Stimulated activated naive B cell treated with anti-CD40 and anti-IgM and Interleukin-4, amounts not matched to agents 10 μg/mL and 1 μg/mL and 100 μg/mL, for 72 hours (primary cell): ENCODE measurements around the gene KCNQ1.
A peak's percentile ranks its signal among the peaks of the same experiment; 100 is the strongest.

Experiments used
- ATAC-seq, 2 donors: fragments of 150-1000 bp; cut with Tn5 transposase; replicated peaks; 2 replicates each; pipeline ENCODE4 v1.10.0; 2021; ENCODE audit warnings: moderate library complexity in 1 of 2
- DNase-seq: peaks from one replicate; pipeline ENCODE4 v3.0.0; 2021
- H3K27ac Mint-ChIP-seq: one replicate; pipeline ENCODE4 v1.8.0; 2022; ENCODE audit warnings: mild to moderate bottlenecking, mixed read lengths
- H3K27me3 Mint-ChIP-seq, 2 donors: one replicate each; pipeline ENCODE4 v1.8.0; 2022; ENCODE audit warnings: mixed read lengths in 2 of 2
- H3K36me3 Mint-ChIP-seq, 2 donors: one replicate each; pipeline ENCODE4 v1.8.0; 2022; ENCODE audit warnings: mixed read lengths in 2 of 2, mild to moderate bottlenecking in 1 of 2
- H3K4me1 Mint-ChIP-seq, 2 donors: one replicate each; pipeline ENCODE4 v1.8.0; 2022; ENCODE audit warnings: mixed read lengths in 2 of 2, mild to moderate bottlenecking in 1 of 2
- H3K4me3 Mint-ChIP-seq, 2 donors: one replicate each; pipeline ENCODE4 v1.8.0; 2022; ENCODE audit warnings: mild to moderate bottlenecking in 2 of 2, mixed read lengths in 2 of 2, moderate library complexity in 1 of 2
- H3K9me3 Mint-ChIP-seq, 2 donors: one replicate each; pipeline ENCODE4 v1.8.0; 2022; ENCODE audit warnings: mixed read lengths in 2 of 2, mild to moderate bottlenecking in 1 of 2

Gene KCNQ1

GRCh38 chr11:2415601-2416380, 29.0 kb upstream of the KCNQ1 start:
- no peaks in the 10 kb centered on the region for H3K9me3 Mint-ChIP-seq
- ATAC-seq (no peak), DNase-seq (no peak)
- H3K27ac Mint-ChIP-seq = no peak overlapping the region
- no peaks in the 10 kb centered on the region for H3K36me3 Mint-ChIP-seq
- peaks cover 0 to 6% of the 10 kb centered on the region in 2 donors for H3K27me3 Mint-ChIP-seq
- H3K4me1 Mint-ChIP-seq = peaks cover 2 to 10% of the 10 kb centered on the region in 2 donors
- H3K4me3 Mint-ChIP-seq = no peak overlapping the region

- Mint-ChIP-seq H3K9me3 (no peaks in the 10 kb centered on the region), H3K4me3 (no peak overlapping the region), H3K36me3 (no peaks in the 10 kb centered on the region), H3K4me1 (peaks cover 2 to 11% of the 10 kb centered on the region in 2 donors), H3K27ac (no peak overlapping the region), H3K27me3 (peaks cover 0 to 4% of the 10 kb centered on the region in 2 donors)
- no peak for ATAC-seq
- no peak for DNase-seq
Observed at GRCh38 chr11:2416765-2417164, 28.0 kb upstream of the KCNQ1 start.

DNA sequence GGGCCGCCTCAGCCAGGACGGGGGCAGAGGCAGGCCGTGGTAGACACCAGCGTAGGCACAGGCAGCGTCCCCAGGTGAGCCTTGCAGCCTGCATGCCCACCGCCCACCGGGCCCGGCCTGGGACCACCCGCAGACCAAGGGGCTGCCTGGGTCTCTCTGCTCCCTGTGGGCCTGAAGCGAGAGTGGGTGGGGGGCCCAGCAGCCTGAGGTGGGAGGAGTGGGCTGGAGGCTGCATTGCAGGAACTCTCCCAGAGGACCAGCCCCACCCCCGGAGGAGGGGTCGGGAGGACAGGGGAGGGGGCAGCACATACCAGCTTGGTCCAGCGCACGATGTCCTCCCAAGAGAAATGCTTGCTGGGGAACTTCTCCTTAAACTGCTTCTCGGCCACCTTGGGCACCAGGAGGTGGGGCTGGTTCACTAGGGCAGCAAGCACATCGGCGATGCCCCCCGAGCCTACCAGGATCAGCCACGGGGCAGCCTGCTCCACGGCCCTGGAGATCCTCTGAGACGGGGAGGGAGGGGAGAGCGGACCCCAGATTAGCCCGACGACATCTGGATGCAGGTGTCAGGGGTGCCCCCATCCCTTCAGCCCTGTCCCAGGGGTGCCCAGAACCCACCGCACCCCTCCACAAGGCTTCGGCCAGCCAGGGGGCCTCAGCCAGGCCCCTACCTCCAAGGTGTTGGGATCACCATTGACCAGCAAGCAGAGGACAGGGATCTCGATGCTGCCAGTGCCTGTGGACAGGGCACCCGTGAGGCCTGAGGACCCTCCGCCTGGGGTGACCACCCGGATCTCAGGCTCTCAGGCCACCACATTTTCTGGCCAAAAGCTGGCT, 26.7 kb upstream of the KCNQ1 start:
- H3K4me3 Mint-ChIP-seq = no peak overlapping the region
- peaks cover 0 to 4% of the 10 kb centered on the region in 2 donors for H3K27me3 Mint-ChIP-seq
- DNase-seq = no peak
- H3K36me3 Mint-ChIP-seq = no peaks in the 10 kb centered on the region
- no peak overlapping the region for H3K27ac Mint-ChIP-seq
- H3K4me1 Mint-ChIP-seq = peaks cover 2 to 11% of the 10 kb centered on the region in 2 donors
- no peaks in the 10 kb centered on the region for H3K9me3 Mint-ChIP-seq
- no peak for ATAC-seq

- H3K27me3 Mint-ChIP-seq = peaks cover 0 to 6% of the 10 kb centered on the region in 2 donors
Observed at GRCh38 chr11:2418693-2419360, 26.0 kb upstream of the KCNQ1 start.

DNA sequence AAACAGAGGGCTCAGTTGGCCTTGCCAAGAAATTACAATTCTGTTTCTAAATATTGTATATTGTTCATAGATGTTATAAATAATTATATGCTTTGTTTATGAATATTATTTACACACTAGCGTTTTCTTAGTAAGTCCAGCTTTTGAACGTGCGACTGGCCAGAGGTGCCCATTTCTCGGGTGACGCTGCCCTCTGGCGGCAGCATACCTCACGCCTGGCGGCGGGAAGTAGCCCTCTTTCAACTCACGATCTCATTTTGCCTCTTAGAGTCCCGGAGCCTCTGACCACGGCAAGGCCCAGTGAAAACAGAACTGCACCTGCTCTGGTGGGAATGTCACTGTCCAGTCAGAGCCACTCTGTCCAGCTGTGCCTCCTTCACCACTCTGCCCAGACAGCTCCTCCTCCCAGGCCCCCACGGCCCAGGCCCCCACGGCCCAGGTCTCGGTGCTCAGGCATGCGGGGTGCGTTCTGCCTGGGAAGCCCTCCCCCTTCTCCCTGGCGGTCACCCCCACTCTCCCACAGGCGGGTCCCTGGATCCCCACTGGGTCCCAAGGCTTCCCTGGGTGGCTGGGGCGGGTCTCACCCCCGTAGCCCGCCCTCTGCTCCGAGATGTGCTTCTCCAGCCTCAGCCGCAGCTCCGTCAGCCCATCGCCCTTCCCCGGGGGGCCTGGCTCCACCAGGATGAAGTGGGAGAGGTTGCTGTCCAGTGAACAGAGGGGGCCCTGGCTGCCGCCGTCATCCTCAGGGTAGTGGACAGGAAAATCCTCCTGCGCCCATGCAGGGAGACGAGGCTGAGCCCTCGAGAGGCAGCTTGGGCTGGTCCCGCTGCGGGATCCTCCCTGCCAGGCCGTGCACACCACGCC, 24.9 kb upstream of the KCNQ1 start:
- no peak overlapping the region for H3K27ac Mint-ChIP-seq
- DNase-seq (no peak), ATAC-seq (peak; percentile 54 to 62)
- H3K36me3 Mint-ChIP-seq = no peaks in the 10 kb centered on the region
- H3K9me3 Mint-ChIP-seq = no peaks in the 10 kb centered on the region
- no peak overlapping the region for H3K4me3 Mint-ChIP-seq
- peaks cover 0 to 13% of the 10 kb centered on the region in 2 donors for H3K27me3 Mint-ChIP-seq
- H3K4me1 Mint-ChIP-seq = peaks cover 2 to 11% of the 10 kb centered on the region in 2 donors

More at GRCh38 chr11:2418693-2419360, 26.0 kb upstream of the KCNQ1 start:
- DNase-seq = no peak
- ATAC-seq = no peak
- H3K36me3 Mint-ChIP-seq = no peaks in the 10 kb centered on the region
- no peaks in the 10 kb centered on the region for H3K9me3 Mint-ChIP-seq
- no peak overlapping the region for H3K27ac Mint-ChIP-seq
- H3K4me1 Mint-ChIP-seq = peaks cover 2 to 11% of the 10 kb centered on the region in 2 donors
- H3K4me3 Mint-ChIP-seq = no peak overlapping the region

DNA sequence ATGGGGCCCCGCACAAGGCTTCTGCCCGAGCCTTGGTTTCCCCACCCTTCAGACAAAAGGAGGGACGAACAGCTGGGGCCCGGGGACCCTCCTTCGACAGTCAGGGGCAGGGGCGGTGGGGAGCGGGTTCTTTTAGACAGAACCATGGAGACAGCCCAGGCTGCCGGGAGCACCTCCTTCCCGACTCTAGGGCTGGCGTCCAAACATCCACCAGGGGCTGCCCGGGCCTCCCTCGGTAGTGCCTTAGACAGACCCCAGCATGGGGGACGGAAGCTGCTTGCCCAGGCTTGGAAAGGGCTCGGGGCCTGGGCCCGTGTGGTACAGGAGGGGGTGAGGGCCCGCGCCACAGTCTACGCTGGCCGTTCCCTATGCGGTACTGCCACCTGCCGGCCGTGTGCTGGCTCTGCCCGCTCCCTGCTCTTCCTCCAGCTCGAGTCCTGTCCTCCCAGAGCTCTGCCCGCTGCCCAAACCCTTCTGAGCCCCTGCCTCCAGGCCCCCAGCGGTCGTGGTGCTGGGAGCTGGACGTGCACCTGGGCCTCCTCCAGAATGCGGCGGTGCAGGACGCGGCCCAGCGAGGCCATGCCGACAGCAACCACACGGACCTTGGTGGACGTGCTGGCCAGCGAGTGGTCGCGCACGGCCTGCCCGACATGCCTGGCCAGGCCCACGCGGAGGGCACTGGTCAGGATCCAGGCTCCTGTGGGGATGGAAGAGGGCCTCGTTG, 24.1 kb upstream of the KCNQ1 start:
- no peaks in the 10 kb centered on the region for H3K9me3 Mint-ChIP-seq
- H3K36me3 Mint-ChIP-seq = no peaks in the 10 kb centered on the region
- DNase-seq (peak; percentile 56), ATAC-seq (peak; percentile 96 to 98)
- H3K4me1 Mint-ChIP-seq = peaks cover 2 to 11% of the 10 kb centered on the region in 2 donors
- no peak overlapping the region for H3K4me3 Mint-ChIP-seq
- no peak overlapping the region for H3K27ac Mint-ChIP-seq
- H3K27me3 Mint-ChIP-seq = peaks cover 0 to 13% of the 10 kb centered on the region in 2 donors

DNA sequence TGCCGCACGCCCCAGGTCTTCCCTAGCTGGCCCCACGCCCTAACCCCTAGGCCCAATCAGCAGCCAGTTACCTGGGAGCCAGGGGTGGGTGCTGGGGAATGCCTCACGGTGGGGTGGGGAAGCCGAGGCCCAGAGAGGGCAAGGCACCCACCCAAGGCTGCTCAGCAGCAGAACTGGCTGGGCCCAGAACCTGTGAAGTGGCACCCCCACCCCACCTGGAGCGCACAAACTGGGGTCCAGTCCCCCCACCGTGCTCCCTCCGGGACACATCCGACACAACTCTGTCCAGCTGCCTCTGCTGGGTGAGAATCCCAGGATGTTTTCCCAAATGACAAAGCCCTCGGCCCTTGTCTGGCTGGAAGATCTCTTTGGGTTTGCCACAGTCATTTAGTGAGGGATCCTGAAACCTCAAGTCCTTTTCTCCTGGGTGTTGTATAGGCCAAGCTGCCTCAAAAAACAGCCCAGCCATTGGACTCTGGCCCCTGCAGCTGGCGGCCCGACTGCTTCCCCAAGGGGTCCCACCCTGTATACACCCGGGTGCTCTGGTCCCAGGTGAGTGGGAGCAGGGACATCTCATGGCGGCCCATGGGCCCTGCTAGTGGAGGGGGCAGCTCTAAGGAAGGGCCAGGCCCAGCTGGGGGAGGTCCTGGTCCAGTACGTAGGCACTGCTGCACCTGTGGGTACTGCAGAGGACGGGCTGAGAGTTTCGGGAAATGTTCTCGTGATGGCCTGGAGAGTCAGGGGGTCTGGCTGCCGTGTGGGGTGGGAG, 23.4 kb upstream of the KCNQ1 start:
- no peak for DNase-seq
- peaks cover 2 to 11% of the 10 kb centered on the region in 2 donors for H3K4me1 Mint-ChIP-seq
- ATAC-seq = no peak
- peaks cover 0 to 13% of the 10 kb centered on the region in 2 donors for H3K27me3 Mint-ChIP-seq
- H3K9me3 Mint-ChIP-seq = no peaks in the 10 kb centered on the region
- H3K4me3 Mint-ChIP-seq = no peak overlapping the region
- H3K27ac Mint-ChIP-seq = no peak overlapping the region
- no peaks in the 10 kb centered on the region for H3K36me3 Mint-ChIP-seq

DNA sequence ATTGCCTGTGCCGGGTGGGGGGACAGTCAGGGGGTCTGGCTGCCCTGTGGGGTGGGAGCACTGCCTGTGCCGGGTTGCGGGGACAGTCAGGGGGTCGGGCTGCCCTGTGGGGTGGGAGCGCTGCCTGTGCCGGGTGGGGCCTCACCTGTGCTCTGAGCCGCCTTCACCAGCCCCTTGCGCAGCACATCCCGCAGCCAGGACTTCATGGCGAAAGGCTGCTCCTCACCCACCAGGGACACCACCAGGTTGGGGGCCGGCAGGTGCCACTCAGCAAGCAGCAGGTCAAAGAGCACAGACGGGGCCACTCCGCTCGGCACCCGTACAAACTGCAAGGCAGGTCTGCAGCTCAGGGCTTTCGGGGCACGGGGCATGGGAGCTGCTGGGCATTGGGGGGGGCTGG, 22.8 kb upstream of the KCNQ1 start:
- no peaks in the 10 kb centered on the region for H3K36me3 Mint-ChIP-seq
- ATAC-seq (no peak), DNase-seq (no peak)
- H3K27me3 Mint-ChIP-seq = peaks cover 0 to 13% of the 10 kb centered on the region in 2 donors
- no peaks in the 10 kb centered on the region for H3K9me3 Mint-ChIP-seq
- H3K27ac Mint-ChIP-seq = no peak overlapping the region
- no peak overlapping the region for H3K4me3 Mint-ChIP-seq
- H3K4me1 Mint-ChIP-seq = peaks cover 2 to 11% of the 10 kb centered on the region in 2 donors

- no peak overlapping the region for H3K27ac Mint-ChIP-seq
- no peaks in the 10 kb centered on the region for H3K9me3 Mint-ChIP-seq
- H3K4me1 Mint-ChIP-seq = peaks cover 2 to 11% of the 10 kb centered on the region in 2 donors
- peaks cover 0 to 13% of the 10 kb centered on the region in 2 donors for H3K27me3 Mint-ChIP-seq
- H3K36me3 Mint-ChIP-seq = no peaks in the 10 kb centered on the region
- DNase-seq = no peak
- H3K4me3 Mint-ChIP-seq = no peak overlapping the region
- no peak for ATAC-seq
Observed at GRCh38 chr11:2422461-2423156, 22.2 kb upstream of the KCNQ1 start.

DNA sequence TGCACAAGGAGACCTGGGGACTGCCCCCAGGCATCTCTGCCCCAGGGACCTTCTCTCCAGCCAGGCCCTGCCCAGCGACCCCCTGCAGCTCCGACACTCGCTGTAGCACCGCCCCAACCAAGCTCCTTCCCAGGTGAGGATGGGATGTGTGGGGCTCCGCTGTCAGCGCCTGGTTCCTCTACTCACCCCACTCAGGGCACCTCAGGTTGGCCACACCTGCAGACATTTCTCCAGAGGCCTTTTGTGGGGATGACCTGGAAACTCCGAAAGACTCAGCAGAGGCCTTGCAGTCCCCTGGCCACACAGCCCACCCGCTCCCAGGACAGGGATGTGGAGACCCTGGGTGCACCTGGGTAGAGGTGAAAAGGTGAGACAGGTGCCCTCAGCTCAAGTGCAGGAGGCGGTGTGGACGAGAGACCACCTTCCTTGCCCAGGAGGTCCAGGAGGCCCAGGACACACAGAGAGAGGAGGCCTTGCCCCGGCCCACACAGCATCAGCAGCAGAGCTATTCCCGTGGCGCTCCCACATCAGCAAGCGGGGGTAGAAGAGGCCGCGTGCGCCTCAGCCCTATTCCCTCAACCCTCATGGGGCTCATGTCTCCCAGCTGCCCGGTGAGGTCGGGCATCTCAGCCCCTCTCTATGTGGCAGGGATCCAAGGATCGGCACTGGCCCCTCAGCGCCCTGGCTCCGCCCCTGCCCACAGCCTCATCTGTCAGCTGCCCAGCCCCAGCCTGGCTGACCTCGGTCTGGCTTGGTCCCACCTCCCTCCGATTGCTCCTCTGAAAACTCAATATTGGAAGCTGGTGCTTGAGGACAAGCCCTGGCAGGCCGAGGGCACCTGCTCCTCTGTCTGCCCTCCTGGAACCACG, 21.4 kb upstream of the KCNQ1 start:
- Mint-ChIP-seq H3K4me1 (peaks cover 2 to 11% of the 10 kb centered on the region in 2 donors), H3K9me3 (no peaks in the 10 kb centered on the region), H3K36me3 (no peaks in the 10 kb centered on the region), H3K4me3 (no peak overlapping the region), H3K27me3 (peaks cover 0 to 13% of the 10 kb centered on the region in 2 donors), H3K27ac (peak overlapping the region; percentile 31)
- DNase-seq (no peak), ATAC-seq (no peak)

DNA sequence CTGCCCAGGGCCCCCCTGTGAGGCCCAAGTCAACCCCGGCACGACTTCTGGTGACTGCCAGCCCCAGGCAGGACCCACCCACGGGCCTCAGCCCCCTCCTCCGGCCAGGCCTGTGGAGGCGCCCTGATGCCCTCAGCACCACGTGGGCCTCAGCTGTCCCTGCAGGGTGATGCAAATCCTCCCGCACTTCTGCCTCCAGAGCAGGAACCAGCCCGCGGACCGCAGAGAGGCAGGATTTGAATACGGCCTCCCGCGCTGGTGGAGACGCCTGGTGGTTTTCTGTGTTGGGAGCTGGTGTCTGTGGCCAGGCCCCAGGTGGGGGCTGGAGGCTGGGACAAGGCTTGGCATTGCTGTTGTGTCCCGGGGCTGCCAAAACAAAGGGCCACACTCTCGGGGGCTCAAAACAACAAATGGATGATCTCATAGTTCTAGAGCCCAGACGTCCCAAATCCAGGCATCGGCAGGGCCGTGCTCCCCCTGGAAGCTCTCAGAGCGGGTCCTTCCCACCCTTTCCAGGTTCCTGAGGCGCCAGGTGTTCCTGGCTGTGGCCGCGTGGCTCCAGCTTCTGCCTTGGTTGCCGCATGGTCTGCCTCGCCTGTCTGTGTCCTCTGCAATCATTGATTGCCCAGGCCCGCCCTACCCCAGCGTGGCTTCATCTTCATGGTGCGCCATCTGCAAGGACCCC, 19.9 kb upstream of the KCNQ1 start:
- H3K27ac Mint-ChIP-seq = no peak overlapping the region

More for the DNA sequence above, 19.9 kb upstream of the KCNQ1 start:
- DNase-seq (no peak), ATAC-seq (no peak)
- Mint-ChIP-seq H3K4me3 (no peak overlapping the region), H3K4me1 (peaks cover 2 to 7% of the 10 kb centered on the region in 2 donors), H3K36me3 (no peaks in the 10 kb centered on the region), H3K27me3 (peaks cover 0 to 13% of the 10 kb centered on the region in 2 donors), H3K9me3 (no peaks in the 10 kb centered on the region)
